Glomerular visceral epithelial cell (primary cell): Measurements from ENCODE around the gene ARHGEF26.

Experiments
- DNase-seq: peaks from one replicate; pipeline ENCODE4 v3.0.0-alpha.2; 2016; ENCODE audit errors: extremely low spot score

ARHGEF26 gene

DNA sequence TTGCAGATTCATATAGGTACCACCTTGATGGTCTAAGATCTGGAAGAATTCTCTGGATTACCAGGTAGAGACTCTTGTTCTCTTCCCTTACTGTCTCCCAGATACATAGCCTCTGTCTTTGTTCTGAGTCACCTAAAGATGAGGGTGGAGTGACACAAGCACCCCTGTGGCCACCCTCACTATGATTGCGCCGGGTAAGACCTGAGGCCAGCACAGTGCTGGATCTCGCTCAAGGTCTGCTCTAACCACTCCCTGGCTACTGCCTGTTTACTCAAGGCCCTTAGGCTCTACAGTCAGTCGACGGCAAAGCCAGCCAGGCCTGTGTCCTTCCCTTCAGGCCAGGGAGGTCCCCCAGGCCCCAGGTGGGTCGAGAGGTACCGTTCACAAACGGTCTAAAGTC lies 88.3 kb downstream of the ARHGEF26 start:
- no peak for DNase-seq

GRCh38 chr3:154210986-154211385 lies 89.8 kb downstream of the ARHGEF26 start:
- no peak for DNase-seq

DNA sequence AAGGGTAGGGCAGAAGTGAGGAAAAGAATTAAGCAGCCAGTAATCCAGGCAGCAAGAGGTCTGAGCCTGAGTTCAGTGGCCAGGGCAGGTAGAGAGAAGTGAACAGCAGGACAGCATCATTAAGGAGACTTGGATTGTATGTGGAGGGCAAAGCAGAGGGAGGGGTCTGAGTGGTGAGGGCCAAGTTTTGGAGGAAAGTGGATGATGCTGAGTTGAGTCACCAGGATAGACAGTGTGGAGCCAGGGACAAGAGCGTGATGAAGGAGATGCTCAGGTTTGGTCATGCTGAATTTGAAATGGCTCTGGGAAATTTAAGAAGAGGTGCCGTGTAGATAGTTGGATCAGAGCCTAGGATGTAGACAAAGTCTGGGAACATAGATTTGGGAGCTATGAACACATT lies 93.1 kb downstream of the ARHGEF26 start:
- no peak for DNase-seq

- DNase-seq = no peak
Measured at GRCh38 chr3:154217671-154218070, 96.5 kb downstream of the ARHGEF26 start.

- DNase-seq = no peak
Measured at GRCh38 chr3:154218728-154219127, 97.5 kb downstream of the ARHGEF26 start.

GRCh38 chr3:154220462-154220861 lies 99.3 kb downstream of the ARHGEF26 start:
- DNase-seq = no peak

- no peak for DNase-seq
Measured at GRCh38 chr3:154223519-154223918, 102.3 kb downstream of the ARHGEF26 start.

DNA sequence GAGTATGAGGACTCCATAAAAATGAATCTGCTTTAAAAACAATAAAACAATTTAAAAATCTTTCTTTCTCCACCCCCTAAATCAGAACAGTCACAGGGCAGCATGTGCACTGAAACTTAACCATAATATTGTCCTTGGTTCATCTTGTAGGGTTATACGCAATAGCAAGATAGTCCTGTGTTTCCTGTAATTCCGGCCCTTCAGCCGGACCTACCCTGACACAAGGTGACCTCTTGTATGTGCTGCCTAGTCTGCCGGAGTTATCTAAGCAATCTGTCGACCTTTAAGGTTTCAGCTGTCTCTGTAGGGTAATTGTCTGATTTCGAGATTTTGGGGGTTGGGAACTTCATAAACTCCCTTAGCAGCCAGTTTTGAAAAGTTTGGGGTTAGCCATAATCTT lies 103.2 kb downstream of the ARHGEF26 start:
- no peak for DNase-seq

GRCh38 chr3:154224866-154225265 lies 103.7 kb downstream of the ARHGEF26 start:
- DNase-seq = no peak

GRCh38 chr3:154225536-154225935 lies 104.3 kb downstream of the ARHGEF26 start:
- no peak for DNase-seq

DNA sequence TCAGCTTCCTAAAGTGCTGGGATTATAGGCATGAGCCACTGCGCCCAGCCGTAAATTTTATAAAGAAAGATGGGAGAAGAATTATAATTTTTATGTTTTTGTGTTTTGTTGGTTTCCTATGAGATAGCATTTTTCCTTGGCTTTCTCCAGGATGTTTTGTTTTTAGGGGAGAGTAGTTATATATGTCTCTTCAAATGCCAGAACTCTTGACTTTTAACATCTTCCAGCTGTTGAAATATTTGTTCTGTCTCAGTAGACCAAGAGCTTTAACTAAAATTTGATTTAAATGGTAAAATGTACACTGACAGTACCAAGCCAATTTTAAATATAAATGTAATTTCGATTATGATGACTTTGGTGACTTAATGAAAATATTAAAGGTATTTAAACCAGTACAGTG lies 106.3 kb downstream of the ARHGEF26 start:
- no peak for DNase-seq

DNA sequence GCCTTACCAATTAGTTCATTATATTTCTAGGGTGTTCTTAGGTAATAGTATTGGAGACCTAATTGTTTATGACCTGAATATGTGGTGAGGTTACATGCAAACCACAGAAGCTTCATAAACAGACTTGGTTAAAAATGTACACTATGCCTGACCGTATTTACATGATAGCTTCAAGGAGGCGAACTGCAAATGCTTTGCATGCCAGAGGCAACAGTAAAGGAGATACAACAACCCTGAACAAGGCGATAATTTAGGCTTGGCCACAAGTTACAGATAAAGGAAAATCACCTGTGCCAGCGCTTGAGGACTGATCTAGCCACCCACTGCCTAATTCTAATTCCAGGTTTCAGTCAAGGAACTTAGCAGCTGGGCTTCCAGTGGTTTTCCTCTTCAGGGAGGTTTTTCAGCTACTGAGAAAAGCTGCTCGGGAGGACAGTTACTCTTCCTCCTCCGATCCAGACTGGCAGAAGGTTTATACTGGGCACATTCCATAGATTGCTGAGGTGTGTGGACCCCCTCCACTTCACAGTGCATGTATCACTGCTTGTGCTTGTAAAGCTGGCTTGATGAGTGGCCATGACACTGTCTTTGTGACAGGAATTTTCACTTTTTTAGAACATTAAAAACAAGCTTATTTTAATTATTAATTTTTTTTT lies 107.5 kb downstream of the ARHGEF26 start:
- DNase-seq = no peak

- no peak for DNase-seq
Measured at GRCh38 chr3:154229217-154229590, 108.0 kb downstream of the ARHGEF26 start.

DNA sequence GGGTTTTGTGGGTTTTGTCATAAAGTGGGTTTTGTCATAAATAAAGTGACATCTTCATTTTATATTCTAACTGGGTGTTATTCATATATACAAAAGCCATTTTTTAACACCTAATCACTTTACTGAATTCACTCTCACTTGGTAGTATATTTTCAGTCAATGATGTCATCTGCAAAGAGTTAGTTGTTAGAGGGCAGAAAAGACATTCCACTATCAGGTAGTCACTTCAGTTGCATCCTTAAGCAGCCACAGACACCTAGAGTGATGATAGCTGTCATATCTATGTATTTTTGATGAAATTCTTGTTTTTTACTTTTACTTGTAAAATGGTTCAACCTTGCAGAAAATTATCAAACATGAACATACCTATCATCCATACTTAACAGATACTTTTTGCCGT lies 114.1 kb downstream of the ARHGEF26 start:
- DNase-seq = peak; percentile 29

- no peak for DNase-seq
Measured at GRCh38 chr3:154236331-154236730, 115.1 kb downstream of the ARHGEF26 start.

DNA sequence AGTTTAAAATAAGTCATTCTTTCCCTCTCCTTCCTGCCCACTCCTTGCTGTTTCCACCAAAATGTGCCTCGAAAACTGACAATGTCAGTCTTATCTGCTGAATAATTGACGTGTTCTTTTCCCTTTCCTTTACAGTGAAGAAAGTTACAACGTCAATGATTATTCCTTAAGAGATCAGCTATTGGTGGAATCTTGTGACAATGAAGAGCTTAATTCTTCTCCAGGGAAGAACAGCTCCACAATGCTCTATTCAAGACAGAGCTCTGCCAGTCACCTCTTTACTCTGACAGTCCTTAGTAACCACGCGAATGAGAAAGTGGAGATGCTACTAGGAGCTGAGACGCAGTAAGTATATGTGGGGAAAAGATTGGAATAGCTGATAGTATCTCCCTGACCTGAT lies 119.0 kb downstream of the ARHGEF26 start:
- no peak for DNase-seq

DNA sequence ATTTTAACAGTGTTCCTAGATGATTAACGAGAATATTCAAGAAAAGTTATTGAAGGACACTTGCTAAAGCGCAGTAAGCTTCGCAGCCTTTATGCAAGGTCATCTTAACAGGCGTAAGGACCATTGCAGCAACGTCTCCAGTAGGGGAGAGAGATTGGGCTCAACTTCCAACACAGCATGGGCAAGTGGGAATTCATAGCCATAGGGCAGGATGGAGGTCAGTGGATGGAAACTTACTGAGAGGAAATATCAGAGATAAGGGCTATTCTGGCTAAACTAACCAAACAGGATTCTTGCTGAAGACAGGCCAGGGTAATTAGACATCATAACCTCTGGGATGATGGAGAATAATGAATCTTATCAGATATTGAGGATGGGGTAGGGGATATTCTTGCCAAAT lies 120.3 kb downstream of the ARHGEF26 start:
- DNase-seq = no peak

DNA sequence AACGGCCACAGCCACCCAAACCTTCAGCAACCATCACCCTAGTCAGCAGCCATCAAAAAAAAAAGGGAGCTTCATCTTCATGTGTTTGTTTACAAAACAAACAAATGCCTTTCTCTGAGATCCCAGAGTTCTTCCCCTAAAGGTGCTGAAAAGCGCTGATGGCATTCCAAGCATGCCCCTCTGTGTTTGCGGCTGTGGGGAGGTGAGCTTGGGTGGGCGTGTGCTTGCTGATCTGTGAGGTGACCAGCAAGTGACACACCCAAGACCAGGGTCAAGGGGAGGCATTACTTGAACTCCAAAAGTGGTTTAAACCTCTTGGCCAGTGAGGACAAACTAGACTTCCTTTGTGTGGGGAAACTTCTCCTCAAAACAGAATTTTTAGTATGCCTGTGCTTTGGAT lies 121.6 kb downstream of the ARHGEF26 start:
- DNase-seq = no peak

DNA sequence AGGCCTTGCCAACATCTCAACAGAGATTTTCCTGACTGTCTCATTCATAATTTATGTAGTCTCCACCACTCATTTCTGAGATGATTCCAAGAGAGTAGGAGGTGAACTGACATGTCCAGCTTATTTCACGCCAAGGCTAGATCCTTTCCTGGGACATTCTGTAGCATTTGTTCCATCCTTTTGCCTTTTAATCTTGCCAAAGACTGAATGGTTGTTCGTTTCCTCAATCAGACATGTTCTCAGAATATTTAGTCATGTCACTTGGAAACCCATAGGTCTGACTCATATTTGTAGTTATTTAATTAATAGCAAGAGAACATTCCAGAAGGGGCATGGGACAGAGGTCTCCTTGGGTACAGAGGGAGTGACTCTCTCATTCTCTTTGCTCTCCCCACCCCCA lies 122.2 kb downstream of the ARHGEF26 start:
- DNase-seq = no peak

GRCh38 chr3:154244644-154245043 lies 123.5 kb downstream of the ARHGEF26 start:
- no peak for DNase-seq

GRCh38 chr3:154247806-154248415 lies 126.7 kb downstream of the ARHGEF26 start:
- no peak for DNase-seq

GRCh38 chr3:154250291-154250690 lies 129.1 kb downstream of the ARHGEF26 start:
- DNase-seq = no peak

DNA sequence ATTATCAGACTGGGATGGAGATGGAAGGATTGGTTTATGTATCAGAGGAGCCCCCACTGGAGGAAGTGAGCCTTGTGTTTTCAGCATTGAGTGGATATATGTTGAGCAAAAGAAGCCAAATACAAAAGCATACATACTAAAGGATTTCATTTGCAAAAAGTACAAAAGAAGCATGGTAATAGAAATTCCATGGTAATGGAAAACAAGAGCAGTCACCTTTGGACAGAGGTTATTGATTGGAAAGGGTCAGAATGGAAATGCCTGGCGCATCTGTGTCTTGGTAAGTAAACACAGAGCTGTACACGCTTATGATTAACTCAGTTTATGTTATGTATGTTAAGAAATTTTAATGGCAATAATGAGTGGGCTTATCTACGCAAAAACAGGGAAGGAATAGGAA lies 130.4 kb downstream of the ARHGEF26 start:
- no peak for DNase-seq
